HG03159 (cell line): ENCODE data around the gene MTMR10.

Experiments used
- ATAC-seq: cut with Tn5 transposase; IDR thresholded peaks from one replicate; pipeline ENCODE4 v1.9.1; 2021; ENCODE audit warnings: mild to moderate bottlenecking, moderate library complexity; ENCODE audit not compliant: unreplicated experiment

Gene MTMR10

GRCh38 chr15:31013863-31014607, 22.6 kb upstream of the MTMR10 start:
- peak; percentile 84 for ATAC-seq

DNA sequence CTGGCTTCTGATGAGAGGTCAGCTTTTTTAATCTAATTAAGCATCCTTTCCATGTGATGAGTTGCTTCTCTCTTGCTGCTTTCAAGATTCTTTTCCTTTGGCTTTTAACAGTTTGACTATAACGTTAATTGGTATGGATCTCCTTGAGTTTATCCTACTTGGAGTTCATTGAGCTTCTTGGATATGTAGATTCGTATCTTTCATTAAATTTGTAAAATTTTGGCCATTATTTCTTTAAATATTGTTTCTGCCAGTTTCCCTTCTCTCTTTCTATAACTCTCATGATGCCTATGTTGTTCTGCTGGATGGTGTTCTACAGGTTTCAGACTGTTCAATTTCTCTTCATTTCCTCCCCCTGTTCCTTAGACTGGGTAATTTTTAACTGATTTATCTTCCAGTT, 21.0 kb upstream of the MTMR10 start:
- ATAC-seq = no peak

DNA sequence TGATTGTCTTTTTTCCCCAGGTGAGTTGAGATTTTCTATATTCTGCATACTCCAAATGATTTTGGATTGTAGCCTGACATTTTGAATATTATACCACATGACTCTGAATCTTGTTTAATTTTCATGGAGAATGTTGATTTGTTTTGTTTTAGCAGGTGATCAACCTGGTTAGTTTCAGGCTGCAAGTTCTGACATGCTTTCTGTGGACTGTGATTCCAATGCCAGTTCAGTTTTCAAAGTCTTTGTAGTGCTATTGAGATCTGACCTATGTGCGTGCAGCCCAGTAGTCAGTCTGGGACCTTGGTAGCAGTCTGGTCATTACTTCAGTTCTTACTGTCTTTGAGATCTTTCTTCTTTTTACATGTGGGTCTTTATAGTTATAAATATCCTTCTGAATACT, 18.6 kb upstream of the MTMR10 start:
- ATAC-seq = no peak

- ATAC-seq = no peak
Measured at GRCh38 chr15:31005660-31006059, 14.2 kb upstream of the MTMR10 start.

GRCh38 chr15:31004220-31004733, 12.8 kb upstream of the MTMR10 start:
- ATAC-seq = peak; percentile 81

DNA sequence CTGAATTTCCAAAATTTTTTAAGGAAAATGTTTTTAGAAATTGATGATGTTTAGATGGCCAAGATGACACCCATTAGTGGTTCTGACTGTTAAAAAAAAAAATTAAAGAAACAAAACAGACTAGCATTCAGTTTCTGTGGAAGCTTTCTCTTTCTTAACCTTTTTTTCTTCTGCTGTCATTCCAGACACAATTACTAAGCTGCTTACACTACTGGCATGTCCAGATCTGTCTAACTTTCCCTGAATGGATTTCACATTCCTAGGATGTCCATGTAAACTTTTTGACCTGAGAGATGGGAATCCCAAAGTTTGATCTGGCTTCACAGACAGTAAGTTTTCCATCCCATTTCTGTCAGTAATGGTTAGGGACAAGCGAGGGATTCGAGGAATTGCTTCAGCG, 10.3 kb upstream of the MTMR10 start:
- no peak for ATAC-seq

- ATAC-seq = no peak
Measured at GRCh38 chr15:30999729-31000128, 8.3 kb upstream of the MTMR10 start.

DNA sequence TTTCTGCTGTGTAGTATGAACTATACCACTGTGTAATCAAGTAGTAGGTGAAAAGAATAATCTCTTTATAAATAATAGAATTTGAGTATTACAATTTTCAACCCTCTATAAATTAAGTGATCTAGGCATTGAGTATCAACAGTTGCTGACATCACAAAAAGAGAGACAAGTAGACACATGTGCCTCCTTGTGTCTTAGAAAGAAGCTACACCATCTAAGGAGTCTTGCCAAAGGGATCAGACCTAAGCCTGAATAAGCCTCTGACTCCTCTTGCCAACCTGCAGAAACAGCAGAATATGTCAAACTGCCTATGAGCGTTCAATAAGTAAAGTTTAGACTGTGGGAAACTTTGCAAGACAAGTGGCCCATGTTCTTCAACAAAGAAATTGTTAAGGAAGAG, 5.8 kb upstream of the MTMR10 start:
- ATAC-seq = no peak

GRCh38 chr15:30992249-30992864, 929 bp upstream of the MTMR10 start:
- ATAC-seq = no peak

DNA sequence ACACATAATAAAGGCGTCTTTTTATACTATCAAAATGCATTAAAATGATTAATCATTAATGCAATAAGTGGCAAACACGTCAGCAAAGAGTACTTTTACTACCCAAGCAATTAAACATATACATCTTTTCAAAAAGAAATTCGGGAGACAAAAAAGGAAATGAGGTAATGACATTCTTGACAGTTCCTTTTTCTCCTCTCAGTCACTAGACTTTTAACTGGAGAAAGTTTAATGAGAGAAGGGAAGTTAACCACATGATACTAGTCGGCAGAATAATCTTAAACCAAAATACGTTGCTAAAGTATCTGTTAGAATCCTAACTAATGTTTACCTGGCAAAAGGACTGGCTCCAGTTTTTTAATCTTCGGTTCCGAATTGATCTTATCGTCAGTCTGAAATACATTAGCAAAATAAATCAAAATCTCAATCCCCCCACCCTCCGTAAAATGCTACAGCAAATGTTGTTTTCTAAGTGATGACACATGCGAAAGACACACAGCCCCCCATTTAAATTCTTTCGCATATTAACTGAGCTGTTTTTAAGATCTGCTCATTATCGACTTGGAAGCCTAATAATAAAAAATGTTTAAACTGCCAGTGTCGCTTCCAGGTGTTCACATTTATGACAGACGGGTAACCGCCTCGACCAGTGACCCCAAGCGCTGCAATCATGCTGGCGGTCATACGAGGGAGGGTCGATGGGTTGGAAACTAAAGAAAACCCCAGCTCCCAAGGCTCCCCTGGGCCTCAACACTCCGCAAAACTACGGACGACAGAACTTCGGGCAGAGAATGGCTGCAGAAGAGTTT, 778 bp downstream of the MTMR10 start:
- no peak for ATAC-seq

- ATAC-seq = no peak
Measured at GRCh38 chr15:30990036-30990435, 1.4 kb downstream of the MTMR10 start.

- no peak for ATAC-seq
Measured at GRCh38 chr15:30985081-30985531, 6.3 kb downstream of the MTMR10 start.

DNA sequence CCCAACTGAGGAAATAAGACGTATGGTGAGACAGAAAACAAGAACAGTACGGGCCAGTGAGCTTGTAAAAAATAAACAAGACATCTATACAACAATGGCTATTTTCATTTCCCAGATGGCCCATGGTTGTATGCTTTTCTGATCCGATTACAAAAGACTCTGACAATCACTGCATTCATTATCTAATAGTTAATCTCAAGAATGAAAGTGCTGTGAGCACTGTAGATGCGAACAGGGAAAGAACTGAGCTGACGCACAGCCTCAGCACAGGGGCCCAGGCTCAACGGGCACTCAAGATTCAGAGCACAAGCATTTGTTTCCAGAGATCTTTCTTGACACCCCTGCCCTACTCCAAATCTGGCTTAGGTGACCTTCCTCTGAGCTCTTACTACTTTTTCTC, 6.9 kb downstream of the MTMR10 start:
- no peak for ATAC-seq

GRCh38 chr15:30984118-30984517, 7.3 kb downstream of the MTMR10 start:
- ATAC-seq = no peak

GRCh38 chr15:30979457-30979856, 12.0 kb downstream of the MTMR10 start:
- no peak for ATAC-seq

- no peak for ATAC-seq
Measured at GRCh38 chr15:30978328-30978727, 13.1 kb downstream of the MTMR10 start.

- no peak for ATAC-seq
Measured at GRCh38 chr15:30974112-30974511, 17.3 kb downstream of the MTMR10 start.

DNA sequence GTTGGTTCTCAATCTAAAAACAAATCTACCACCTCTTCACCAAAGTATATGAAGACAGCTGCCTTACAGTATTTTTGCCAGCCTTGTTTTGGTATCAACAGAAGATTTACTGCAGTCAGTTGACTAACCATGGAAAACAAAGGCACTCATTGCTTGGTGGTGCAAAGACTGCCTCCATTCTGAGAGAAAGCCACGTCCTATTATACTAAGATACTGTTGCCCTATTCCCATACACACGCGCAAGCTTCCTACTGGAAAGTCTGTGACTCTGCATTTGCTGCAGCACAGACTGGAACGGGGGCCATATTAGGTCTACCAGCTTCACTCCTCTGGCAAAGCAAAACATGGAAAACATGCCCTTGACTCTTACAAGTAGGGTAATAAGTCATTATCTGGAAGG, 18.0 kb downstream of the MTMR10 start:
- no peak for ATAC-seq

DNA sequence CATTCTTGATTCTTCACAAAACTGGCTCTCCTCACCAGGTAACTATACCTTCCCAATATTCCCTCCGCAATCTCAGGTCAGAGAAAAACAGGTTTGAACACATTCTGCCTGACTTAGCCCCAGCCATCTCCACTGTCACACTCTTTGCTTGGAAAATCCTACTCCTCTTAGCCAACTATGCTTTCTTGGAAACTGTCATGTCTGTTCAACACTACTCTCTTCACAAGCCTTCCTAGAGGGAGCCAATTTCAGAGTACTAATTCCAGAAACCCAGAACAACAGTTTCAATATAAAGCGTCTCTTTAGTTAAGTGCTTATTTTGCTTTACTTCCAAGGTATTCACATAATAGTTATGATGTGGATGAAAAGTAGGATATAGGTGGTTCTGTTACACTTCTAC, 21.7 kb downstream of the MTMR10 start:
- ATAC-seq = no peak

DNA sequence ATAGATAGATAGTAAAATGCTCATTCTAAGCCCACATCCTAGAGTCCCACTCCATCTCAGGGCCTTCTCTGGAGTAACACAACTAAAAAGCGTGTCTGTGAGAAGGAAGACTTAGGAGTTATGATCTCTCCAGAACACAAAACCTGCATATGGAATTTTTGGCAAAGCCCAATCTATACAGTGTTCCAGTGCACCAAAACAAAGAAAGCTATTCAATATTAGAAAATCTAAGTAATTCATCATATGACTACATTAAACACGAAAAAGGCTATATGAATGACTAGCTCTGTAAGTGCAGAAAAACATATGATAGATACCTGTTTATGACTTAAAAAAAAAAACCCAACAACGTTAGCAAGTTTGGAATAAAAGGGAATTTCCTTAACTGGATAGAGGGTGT, 27.7 kb downstream of the MTMR10 start:
- ATAC-seq = no peak

DNA sequence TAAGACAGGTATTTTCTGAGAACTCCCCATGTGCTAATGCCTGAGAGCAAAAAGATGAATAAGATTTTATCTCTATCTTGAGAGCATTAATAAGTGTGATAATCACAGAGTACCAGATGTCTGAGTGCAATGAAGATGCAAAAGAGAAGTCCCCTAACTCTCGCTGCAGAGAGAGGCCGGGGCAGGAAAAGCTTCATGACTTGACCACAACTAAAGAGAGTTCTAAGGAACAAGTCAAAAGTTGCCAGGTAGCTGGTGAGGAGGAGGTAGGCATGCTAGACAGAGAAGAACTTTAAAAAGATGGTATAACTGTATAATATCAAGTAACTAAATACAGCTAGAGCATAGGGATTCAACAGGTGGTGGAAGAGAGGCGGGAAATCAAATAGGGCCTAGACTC, 28.8 kb downstream of the MTMR10 start:
- ATAC-seq = no peak

- ATAC-seq = no peak
Measured at GRCh38 chr15:30962079-30962478, 29.3 kb downstream of the MTMR10 start.
